Vagina (tissue), 2 donors: Measurements from ENCODE around the gene OR4B1.

Experiments used
- CTCF ChIP-seq, 3 experiments: fragments of 450-650 bp in 2 of 3; fragments of 200-600 bp in 1 of 3; sonication (generic) in 1 of 3; IDR thresholded peaks; one replicate each; pipeline ENCODE4 v1.5.1; 2017 to 2019; ENCODE audit warnings: antibody characterized with exemption in 3 of 3, mild to moderate bottlenecking in 2 of 3, moderate library complexity in 2 of 3
- POLR2A ChIP-seq, 2 donors: fragments of 450-650 bp; IDR thresholded peaks; one replicate each; pipeline ENCODE4 v1.6.1; 2017; ENCODE audit warnings: antibody characterized with exemption in 2 of 2, mild to moderate bottlenecking in 2 of 2, moderate library complexity in 2 of 2

- TF ChIP-seq CTCF (IDR thresholded peaks at IDR 0.05) (no peak), POLR2A (IDR thresholded peaks at IDR 0.05) (no peak)
These were observed 12.2 kb downstream of the OR4B1 start for GRCh38 chr11:48228761-48229160.
